NCI-H748 treated with DMSO at 0.1 percent for 48 hours (cell line): ENCODE results near the gene DCX.

ENCODE experiments used
- DNase-seq: peaks from one replicate; lab custom pipeline; 2025; lab: John Stamatoyannopoulos, UW

DCX gene

DNA sequence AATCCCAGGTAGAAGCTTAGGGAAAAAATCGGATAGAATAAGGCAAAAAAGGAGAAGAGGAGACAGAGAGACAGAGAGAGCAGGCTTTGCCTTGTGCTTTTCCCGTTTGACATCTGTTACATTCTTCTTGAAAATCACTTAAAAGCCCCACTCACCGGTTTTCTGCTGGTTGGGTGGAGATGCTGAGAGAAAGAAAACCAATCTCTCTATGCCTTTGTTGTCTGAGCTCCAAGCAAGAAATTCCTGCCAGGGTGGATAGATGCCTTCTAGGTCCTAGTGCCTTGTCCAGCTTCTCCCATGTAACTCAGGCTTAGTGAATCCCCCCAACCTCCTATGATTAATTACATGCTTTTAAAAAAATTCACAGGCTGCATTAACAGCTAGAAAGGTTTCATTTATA lies at the start of gene DCX:
DCX (minus strand) TSS at position 210 of the 400 bp plus-strand sequence. CDS start 1,794 bp downstream, outside the sequence.
- DNase-seq = peak; percentile 34

DNA sequence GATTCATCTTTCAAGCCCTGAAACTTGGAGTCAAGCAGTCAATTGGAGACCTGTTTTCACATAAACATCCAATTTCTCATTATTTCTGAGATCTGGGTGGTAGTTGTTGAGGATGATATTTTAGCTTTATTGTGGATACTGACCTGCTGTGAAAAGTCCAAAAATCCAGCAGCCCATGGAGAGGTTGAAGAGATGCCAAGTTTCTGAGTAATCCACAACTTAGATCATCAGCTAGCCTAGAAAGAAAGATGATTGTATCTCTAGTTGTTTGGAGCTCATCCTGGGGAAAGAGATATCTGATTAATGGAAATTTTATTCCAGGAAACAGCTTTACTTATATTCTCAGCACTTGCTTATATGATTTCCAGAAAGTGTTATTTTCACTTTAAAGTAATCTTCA lies 48.6 kb upstream of the DCX start:
- no peak for DNase-seq

DNA sequence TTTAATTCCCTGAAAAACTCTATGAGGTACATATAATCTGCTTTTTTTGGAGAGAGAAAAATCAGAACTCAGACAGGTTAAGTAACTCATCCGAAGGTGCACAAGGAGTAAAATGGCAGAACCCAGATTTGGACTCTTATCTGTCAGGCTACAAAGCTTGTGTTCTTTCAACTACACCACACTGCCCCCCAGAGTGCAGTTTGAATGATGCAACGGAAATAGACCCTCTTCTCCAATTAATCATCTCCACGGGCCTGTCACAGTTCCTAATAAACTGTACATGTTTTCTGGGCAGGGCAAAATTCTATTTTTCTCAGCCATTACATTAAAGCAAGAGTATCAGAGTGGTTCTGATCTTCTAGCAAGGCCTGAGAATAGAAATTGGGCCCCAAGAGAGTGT lies 35.3 kb upstream of the DCX start:
- DNase-seq = peak; percentile 32

DNA sequence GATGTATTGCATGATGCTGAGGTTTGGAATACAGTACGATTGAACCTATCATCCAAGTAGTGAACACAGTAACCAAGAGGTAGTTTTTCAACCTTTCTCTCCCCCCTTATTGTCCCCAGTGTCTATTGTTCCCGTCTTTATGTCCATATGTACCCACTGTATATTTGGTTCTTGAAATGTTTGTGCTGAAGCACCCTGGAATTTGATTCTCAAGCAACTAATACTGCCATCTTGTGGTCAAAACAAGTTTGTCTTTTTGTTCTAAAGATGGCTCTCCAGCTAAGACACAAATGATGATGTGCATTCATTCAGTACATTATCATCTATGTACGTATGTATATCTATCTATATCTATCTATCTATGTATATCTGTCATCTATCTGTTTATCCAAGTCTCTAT lies 33.5 kb upstream of the DCX start:
- DNase-seq = peak; percentile 72

DNA sequence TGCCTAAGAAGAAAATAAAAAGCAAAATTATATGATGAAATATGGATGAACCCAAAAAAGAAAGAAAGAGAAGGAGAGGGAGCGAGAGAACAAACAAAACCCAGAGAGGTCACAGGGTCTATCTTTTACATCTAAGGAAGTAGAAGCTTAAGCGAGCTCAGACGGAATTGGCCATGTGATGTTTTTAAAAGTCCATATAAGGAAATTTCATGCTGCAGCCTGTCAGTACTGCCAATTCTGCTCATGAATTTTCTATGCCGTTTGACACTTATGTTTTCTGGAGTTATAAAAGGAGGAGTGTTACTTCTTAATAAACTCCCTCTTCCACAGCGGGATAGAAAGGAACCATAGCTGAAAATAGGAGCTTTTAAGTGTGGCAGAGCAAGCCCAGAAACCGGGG lies 32.9 kb upstream of the DCX start:
- DNase-seq = no peak

DNA sequence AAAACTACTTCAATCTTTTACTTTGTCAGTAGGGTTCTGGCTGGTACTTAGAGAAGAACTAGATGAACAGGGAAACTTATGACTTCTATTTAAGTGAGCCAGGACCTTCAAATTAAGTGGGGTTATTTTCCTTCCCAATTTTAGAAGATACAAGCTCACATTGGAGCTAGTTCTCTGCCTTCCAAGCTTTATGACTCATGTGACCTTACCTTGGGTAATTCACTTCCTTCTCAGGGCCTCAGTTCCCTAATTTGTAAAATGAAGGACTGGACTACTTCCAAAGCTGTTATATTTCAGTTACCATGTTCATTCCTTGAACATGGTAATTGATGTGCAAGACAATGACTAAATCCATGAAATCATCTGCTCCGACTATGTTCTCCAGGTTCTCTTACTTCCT lies 32.0 kb upstream of the DCX start:
- no peak for DNase-seq

DNA sequence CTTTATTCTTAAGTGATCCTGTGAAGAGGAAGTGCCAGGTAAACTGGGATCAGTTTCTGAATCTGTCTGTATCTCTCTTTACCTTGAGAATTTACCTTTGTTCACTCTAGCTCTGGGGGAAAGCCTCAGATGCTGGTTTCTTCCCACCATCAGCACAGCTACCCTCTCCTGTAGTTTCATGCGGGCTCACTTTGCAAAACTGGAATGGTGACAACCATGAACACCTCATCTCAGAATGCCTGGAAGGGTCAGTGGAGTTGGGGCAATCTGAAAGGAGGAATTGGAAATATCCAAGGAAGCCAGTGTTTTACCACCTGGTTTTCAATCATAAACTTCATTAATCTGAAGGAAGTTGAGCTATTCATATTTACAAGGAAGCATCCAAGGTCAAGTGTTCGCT lies 30.8 kb upstream of the DCX start:
- DNase-seq = no peak

DNA sequence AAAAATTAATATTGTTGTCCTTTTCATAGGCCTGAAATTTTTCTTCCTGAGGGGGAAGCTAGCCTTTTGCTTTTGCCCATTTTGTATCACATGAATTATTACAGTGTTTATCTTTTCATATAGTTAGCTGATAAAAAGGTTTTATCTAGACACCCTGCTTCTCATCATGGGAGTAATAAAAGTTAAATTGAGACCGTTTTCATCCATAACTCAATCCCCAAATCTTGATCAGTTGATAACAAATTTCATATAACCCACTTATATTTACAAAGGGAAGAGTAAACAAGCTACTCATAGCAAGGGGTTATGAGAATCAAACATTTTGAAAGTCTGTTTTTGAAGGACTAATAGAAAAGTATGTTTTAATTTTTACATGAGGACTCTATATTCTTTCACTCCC lies 23.5 kb upstream of the DCX start:
- no peak for DNase-seq

DNA sequence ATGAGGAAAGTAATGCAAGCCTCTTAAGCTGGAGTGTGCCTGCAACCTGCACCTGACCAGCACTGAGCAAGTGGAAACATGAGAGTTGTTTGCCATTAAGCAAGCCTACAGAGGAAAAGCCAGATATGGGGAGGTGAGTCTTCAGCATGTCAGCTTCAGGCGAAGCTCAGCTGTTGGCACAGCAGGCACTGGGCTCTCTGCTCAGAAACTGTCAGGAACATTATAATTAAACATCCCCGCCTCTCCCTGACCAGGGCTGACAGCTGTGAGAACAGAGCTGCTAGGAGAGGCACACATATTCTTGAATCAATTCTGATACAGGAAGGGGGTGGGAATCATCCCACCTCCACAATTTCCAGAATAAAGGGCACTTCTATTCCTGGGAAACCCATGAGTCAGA lies 19.0 kb upstream of the DCX start:
- DNase-seq = no peak

DNA sequence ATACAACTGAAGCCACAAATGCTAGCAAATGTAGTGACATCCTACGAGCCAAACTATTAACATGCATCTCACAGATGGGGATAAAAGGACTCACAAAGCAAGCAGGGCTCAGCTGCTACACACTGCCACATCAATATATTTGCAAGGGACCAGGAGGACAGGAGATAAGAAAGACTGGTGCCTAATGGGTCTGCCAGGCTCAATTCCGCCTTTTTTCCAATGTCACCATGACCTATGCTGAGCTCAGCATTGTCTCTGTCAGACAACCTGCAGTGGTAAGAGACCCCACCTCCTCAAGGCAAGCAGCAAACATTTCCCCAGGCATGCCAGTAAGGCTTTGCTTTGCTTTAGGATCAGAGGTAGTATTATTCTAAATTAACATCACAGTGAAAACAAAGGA lies 435 bp downstream of the DCX start:
- peak; percentile 58 for DNase-seq

DNA sequence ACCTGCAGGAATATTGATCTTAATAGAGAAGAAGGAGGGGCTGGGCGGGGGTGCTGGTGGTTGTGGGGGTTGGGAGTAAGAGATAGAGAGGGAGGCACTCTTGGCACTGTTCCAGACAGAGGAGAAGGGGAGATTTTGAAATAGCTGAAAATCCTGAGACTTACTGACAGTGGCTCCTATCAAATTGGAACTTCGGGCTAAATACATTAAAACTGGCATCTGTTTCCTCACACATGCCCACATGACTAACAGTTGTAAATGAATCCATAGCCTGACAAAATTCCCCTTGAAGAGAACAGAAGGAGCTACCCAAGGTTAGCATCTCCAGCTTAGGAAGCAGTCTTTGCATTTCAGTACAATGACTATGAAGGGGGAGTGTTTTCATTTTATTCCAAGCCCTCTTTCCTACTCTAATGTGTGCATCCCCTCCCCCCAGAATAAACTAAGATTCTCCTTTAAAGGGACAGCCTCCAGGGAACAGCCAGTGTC lies 1.4 kb downstream of the DCX start:
- peak; percentile 57 for DNase-seq

DNA sequence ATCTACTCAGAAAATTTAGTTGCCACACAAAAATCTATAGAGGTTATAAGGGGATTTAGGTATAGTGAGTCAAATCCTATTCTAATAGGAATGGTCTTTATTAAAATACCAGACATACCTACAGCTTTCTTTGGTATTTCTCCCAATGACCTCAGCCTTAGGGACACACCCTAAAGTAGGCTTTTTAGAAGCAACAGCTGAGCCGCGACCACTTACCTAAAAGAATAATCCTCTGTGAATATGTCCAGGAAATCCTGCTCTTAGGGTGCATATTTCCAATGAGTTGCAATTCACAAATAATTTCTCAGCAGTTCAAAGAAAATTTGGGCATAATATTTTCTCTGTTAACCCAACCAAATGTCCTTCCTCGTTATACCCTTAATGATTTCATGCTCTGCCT lies 2.7 kb downstream of the DCX start:
- no peak for DNase-seq

DNA sequence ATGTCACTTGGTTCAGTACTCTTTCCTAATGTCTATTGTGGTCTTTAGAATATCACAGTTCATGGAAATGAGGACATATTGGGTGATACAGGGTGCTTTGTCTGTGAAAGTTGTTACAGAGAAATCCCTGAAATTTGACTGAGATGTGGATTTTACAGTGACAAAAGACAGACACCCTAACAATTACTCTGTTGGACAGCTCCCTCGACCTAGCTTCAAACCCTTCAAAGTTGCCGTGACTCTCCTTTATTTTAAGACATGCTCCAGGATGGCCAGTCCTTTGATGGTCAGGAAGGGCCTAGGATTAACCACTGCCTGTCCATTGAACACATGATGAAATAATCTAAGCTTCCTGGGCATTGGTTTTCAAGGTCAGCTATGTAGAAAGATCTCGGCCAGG lies 4.0 kb downstream of the DCX start:
- DNase-seq = no peak

DNA sequence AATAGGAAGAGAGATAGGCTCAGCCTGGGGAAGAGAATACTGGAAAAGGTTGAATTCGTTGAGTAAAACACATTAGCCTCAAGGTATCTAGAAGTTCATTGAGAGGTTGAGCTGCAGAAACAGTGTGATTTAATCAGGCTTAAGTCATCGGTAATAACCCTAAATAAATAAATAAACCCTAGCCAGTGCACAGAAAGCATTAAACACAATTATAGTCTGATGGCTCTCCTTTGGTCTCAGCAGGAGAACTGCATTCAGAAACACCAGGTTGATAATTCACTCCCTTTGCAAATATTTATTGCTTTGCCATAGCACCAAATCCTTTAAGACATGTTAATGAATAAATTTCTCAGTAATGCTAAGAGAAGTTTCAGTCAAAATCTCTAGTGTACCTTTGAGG lies 9.6 kb downstream of the DCX start:
- peak; percentile 87 for DNase-seq

DNA sequence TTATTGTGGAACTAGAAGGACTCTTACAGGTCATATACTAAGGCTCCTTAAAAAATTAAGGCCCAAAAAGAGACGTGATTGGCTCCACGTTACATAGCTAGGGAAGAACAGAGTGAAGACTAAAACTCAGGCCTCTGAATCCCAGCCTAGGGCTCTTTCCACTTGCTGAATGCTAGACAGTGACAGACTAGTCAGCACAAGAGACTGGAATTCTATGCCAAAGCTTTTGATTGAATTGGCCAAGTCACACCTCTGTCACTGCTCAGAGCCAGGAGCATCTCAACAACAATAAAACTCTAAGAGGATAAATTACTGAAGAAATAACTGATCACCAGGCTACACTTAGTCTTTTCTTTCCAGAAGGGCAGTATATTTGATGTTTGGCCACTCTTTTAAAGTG lies 16.8 kb downstream of the DCX start:
- DNase-seq = no peak

DNA sequence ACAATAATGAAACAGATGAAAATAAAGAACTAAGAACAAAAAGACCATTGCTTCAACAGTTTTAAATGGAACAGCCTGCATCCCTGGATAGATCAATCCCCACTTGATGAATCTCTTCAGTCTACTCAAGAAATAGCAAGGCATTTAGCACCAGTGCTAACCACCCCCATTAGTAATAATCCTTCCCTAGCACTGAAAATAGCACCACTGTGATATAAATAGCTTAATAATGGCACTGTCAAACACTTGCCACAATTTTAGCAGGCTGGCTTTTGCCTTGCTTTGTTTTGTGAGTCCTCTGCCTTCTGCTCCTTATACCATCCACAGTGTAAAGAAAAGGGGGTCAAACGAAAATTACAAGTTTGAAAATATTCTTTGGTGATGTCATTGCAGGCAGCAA lies 17.4 kb downstream of the DCX start:
- DNase-seq = no peak

DNA sequence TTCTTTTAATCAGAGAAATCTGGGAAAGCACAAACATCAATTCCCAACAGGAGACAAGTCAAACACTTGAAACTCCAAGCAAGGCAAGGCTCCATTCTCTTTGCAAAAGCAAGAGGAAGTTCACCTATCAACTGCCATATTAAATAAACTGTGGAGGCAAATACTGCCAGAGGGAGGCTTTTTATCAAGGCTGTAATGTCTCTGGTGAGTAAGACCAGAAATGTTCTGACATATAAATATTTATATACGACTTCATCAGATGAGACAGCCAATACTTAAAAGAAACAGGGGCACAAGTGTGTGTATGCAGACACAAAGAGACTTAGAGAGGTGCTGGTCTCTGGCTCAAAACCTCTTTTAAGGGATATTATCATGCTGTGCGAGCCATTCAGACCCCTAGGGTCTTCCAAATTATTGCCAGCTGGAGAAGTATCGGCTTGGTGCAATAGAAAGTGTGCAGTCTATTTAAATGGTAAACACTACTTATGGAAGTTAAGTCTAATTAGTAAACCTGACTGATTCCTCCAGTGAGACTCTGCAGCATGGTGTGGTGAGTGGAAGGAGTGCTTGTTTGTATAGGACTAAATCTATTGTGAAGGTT lies 24.4 kb downstream of the DCX start:
- DNase-seq = peak; percentile 84

DNA sequence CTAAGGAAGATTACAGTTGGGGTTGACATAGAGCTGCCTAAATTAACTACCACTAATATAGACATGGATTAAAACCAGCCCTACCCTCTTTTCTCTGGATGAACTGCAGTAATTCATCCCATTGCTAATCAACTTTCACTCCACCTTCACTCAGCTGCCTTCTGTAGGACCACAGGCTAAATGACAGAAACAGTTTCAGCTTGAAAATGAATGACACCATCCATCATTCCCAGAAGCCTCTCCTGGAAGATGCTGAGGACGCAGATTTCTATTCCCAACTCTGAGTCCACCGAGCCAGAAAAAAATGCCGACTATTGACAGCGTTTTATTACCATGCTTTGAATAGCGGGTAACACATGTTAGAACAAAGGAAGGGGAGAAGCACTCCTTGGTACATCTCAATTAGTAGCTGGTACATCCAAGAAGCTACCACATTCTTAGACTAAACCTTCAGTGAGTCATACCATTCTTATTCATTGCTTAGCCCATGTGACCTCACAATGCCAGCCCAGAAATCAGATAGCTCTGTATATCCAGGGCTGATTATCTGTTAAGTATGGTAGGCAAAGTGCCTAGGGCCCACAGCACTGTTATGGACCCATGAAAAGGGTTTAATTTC lies 25.3 kb downstream of the DCX start:
- no peak for DNase-seq

DNA sequence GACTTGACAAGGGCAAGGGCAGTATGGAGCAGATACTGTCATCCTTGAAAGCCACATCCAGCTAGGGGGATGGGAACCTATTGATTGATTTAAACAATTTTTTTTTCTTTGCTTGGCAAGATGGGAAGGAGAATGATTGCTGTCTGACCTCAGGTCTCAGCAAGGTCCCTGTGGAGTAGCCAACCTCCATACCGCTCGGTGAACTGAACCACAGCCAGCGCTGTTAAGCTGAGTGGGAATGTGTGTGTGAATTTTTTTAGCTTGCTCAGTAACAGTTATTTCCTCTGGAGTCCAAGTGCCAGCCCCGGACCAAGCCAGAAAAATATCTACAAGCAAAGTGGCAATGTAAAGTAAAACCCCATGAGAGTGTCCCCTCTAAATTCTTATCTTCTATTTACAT lies 25.9 kb downstream of the DCX start:
- no peak for DNase-seq

DNA sequence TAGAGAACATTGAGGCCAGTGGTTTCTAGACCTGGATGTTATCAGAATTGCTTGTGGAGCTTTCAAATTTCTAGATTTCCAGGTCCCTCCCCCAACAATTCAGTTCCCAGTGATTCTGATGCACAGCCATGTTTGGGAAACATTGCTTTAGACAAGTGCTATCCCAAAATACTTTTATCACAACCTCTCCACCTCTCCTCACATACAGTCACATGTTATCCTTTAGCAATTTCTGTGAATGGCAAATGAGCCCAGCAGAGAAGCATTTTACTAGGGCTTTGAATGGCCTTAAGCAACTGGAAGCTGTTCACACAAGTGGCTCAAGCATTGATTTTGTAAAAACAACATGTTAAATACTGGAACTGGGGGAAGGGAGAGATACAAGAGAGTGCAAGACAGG lies 29.7 kb downstream of the DCX start:
- no peak for DNase-seq

DNA sequence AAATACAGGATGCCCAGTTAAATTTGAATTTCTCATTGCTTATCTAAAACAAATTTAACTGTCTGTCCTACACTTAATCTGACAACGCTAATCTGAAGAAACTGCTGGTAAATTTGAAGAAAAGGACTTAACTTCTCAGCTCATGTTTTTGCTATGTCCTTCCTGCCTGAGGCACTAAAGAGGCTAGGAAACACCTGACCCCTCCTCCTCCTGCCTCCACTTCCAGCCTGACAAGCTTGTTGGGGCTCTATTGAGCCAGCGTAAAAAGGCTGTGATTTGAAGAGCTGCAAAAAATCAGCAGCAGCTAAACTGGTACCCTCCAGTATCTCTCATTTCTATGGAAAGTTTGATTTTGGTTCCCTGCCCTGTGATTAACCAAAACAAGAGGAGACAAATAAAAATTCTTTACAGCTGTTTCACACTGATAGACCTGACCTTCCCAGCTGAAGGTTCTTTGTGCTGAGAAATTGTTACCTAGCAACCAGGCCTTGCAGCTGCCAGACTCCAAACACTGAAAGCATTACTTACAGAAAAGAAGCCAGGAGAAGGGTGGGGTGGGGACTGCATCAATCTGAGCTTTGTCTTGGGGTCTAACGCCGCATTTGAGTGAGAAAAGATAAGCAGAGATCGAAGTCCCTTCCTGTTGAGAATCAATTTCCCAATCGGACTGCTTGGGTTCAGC lies 35.0 kb downstream of the DCX start:
- peak; percentile 93 for DNase-seq

DNA sequence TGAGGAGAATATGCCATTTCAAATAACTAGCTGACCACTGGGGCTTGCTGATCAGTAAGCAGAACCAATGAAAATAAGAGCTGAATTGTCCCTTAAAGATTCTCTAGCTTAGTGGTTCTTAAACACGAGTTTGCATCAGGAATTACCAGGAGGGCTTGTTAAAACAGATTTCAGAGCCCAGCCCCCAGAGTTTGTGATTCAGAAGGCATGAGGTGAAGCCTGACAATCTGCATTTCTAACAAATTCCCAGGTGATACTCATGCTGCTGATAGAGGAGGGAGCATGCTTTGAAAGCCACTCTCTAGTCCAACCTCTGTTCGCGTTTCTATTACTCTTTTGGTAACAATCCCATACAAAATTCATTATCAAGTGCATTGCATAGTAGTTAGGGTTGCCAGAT lies 35.5 kb downstream of the DCX start:
- no peak for DNase-seq

DNA sequence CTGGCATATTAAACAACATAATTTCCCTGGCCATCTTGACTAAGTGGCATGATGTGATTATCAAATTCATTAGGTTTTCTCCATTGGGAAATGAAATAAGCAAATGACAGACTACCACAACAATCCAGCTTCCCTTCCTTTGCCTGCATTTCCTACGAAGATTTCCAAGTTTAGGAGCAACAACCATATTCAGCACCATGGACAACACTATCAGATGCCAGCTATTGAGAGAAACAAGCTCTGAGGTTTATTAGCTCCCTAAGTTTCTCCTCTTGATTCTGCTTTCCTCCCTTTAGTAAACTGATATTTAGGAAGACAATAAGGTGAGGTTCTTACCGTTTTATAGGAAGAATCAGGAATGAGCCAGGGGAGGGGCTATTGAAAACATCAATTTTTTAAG lies 36.2 kb downstream of the DCX start:
- no peak for DNase-seq

DNA sequence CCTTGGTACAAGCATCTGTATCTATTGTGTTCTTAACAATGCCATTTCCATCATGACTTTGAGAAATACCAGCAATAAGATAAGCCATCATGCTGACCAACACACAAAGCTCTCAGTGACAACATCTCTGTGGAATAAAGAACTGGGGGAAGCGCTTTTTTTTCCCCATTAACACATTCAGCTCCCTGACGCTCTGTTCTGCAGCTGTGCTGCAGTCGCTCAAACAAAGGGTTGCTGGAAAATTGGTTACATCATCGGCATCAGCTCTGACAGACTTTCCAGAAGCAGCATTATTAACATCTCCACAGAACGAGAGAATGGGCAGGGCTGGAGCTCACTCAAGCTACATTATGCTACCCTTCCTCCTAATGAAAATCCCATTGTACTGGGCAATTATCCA lies 39.9 kb downstream of the DCX start:
- peak; percentile 65 for DNase-seq
